HG03565 (cell line): ENCODE data around the gene ZFP14.
A peak's percentile ranks its signal among the peaks of the same experiment; 100 is the strongest.

ENCODE experiments used
- ATAC-seq: cut with Tn5 transposase; IDR thresholded peaks from one replicate; pipeline ENCODE4 v1.9.1; 2021; ENCODE audit warnings: mild to moderate bottlenecking, moderate library complexity; ENCODE audit not compliant: unreplicated experiment

The ZFP14 gene

DNA sequence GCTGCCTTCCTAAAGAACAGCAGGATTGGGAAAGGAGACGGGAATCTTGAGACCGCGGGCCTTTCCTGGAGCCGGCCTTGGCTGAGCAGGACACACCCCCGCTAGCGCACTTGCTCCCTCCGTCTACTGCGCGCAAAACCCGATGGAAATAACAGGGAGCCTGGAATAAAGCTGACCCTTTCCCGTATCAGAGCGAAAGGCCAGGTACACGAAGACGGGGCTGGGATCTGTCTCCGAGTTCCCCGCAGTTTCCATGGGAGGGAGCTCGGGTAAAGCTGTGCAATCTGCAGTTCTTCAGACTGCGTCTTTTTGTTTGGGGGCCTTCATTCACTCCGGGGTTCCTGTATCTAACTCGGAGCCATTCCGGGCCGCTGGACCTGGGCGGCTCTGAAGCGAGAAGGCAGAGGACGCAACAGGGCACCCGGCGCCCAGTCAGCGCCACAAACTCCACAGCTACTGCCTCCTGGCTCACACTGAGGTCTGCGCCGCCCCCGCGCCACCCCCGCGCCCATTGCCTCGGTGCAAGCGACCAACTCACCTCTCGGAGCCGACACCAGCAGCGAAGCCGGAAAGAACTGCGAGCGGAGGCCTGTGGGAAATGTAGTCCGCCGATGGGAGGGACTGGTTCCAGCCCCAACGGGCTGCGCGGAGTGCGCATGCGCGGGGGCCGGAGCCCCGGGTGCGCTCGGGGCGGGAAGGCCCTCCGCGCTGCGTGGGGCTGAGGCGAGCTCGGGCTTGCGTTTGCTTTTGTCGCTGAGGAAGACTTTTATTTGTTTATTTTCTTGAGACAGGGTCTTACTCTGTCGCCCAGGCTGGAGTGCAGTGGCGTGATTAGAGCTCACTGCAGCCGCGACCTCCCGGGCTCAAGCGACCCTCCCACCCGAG is at the start of gene ZFP14:
Gene ZFP14, minus strand, starts transcription at position 577 of the 885 bp plus-strand sequence. CDS start 11,309 bp downstream, outside the sequence.
- ATAC-seq, result peak; percentile 85

DNA sequence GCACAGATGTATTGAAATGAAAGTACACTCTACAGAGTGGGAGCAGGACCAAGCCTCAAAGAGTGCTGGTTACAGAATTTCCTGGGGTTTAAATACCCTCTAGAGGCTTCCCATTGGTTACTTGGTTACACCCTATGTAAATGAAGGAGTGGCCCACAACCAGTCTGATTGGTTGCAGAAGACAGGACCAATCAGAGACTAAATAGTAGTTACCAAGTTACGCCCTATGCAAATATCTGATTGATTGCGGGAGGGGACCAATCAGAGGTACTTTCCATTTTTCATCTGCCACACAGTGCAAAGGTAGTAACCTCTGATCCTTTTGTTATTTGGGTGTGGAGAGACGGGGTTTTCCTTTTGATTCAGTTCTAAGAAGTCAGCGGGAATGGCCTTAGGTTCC is 44.9 kb upstream of the ZFP14 start:
- ATAC-seq, result no peak

DNA sequence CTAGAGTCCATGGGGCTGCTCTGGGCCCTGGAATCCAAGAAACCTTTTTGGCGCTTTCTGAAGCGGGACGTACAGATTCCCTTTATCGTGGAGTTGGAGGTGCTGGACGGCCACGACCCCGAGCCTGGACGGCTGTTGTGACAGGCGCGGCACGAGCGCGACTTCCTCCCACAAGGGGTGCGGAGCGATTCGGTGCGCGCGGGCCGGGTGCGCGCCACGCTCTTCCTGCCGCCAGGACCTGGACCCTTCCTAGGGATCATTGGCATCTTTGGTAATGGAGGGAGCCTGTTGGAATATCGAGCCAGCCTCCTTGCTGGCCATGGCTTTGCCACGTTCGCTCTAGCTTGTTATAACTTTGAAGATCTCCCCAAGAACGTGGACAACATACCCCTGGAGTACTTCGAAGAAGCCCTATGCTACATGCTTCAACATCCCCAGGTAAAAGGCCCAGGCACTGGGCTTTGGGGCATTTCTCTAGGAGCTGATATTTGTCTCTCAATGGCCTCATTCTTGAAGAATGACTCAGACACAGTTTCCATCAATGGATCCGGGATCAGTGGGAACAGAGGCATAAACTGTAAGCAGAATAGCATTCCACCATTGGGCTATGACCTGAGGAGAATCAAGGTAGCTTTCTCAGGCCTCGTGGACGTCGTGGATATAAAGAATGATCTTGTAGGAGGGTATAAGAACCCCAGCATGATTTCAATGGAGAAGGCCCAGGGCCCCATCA is 42.9 kb upstream of the ZFP14 start:
- ATAC-seq, result no peak

DNA sequence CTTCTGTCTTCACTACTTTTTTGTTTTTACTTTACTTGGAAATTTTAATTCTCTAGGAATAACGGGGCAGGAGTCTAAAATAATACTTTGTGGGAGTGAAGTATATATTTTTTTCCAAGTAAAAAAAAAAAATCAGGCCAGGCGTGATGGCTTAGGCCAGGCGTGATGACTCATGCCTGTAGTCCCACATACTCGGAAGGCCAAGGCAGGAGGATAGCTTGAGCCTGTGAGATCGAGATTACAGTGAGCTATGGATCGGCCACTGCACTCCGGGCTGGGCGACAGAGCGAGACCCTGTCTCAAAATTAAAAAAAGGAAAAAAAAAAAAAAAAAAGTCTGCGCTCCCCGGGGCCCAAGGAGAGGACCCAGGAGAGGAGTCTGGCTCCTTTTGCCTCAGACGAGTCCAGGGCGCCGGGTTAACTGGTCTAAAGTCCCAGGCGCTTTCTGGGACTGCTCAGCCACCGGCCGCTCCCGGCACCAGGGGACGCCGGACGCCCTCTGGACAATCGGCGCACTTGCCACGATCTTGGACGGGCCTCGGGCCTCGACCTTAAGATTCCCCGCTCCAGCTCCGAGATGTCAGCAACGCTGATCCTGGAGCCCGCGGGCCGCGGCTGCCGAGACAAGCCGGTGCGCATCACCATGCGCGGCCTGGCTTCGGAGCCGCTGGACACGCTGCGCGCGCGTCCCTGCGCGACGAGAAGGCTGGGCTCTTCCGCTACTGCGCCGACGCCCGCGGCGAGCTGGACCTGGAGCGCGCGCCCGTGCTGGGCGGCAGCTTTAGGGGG is 42.2 kb upstream of the ZFP14 start:
- ATAC-seq, result no peak

DNA sequence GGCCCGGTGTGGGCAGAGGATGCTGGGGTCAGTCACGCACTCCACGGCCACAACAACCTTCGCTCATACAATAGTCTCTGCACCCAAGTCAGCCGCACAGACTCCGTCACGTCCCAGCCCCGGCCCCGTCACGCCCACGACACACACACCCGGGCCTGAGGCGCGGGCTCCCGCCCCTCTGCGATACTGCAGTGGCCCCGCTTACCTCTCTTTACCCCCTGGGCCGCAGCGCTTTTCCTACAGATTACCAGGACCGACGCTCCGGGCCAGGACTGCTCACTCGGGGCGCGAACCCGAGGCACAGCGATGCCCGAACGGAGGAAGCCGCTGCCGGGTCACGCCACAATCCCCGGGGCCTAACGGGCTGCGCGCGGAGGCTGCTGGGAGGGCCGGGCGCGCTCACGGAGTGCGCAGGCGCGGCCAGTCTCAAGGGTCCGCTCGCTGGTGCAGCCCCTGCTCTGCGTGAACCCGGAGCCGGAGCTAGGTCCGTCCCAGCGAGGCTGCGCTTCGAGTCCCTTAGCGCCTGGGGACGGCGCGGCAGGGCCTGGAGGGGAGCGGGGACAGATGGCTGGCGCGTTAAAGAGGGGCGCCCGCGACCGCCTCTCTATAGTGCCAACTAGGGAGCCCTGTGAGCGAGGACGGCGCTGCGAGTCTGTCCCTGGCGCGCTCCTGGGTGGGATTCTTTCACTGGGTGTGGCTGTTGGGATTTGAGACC is 39.4 kb upstream of the ZFP14 start, which contains the start of gene ZFP82:
Gene ZFP82, minus strand, starts transcription at position 358 of the 715 bp plus-strand sequence. CDS start 8,855 bp downstream, outside the sequence.
- peak; percentile 89 for ATAC-seq

DNA sequence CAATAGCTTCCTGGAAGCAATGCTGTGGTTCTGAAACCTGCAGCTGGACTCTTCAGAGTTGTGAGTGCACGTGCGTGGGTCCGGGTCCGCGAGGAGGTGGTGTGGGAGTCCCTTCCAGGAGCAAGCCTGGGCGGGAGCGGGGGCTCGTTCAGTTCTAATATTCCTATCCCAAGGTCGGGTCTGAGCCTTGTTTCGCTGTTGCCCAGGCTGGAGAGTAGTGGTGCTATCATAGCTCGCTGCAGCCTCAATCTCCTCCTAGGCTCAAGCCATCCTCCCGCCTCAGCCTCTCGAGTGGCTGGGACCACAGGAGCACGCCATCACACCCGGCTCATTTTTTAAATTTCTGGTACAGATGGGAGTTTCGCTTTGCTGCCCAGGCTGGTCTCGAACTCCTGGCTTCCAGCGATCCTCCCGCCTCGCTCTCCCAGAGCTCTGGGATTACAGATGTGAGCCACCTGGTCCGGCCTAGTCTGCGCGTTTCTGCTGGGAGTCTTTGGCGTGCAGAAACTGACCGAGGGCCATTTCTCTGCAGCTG is 38.8 kb upstream of the ZFP14 start:
- ATAC-seq, result no peak

DNA sequence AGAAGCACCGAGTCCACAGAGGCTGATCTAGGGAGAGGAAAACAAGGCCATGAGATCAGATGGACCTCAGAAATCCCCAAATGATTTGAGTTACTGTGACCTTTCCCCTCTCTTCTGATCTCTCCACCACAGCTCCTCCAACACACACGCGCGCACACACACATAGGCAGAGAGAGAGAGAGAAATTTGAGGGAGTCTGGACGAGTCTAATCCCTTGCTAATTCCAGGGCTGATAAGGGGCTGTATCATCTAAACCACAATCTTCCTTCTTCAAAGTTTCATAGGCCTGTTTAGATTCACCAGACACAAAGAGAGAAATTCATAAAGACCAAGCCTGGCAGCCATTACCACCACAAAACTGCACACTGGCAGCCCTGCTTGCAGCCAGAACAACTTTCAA is 30.8 kb upstream of the ZFP14 start:
- ATAC-seq, result no peak

DNA sequence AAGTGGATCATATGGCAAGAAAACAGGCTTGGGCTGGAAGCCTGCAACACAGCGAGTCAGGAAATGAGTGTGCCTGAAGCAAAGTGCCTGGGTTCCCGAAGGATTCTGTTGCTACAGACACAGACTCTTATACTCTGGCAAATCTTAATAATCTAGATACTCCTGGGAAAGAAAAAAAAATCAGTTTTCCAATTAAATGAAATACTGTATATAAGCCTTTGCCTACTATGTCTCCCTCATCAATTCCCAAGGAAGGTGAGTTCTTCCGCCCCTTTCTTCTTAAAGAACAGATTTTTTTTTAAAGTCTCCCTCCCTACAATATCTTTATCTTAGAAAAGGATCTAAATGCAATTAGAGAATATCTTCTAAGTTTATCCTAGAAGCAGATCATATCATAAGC is 29.1 kb upstream of the ZFP14 start:
- ATAC-seq, result no peak

DNA sequence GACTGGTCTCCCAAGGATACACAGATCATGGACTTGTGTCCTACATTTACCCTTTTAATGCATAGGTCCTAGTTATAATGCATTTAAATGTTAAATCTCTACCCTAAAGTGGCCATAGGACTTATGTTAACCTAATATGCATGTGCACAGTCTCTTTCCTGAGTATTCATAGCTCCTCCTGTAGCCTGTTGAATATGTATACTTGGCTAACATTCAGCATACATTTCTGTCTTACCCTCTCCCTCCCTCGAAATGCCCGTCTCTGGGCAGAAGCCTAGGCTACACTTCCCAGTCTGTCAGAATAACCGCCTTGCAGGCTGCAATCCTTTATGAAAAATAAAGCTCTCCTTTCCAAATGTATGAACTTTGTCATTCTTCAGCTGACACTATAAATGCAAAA is 25.5 kb upstream of the ZFP14 start:
- no peak for ATAC-seq

DNA sequence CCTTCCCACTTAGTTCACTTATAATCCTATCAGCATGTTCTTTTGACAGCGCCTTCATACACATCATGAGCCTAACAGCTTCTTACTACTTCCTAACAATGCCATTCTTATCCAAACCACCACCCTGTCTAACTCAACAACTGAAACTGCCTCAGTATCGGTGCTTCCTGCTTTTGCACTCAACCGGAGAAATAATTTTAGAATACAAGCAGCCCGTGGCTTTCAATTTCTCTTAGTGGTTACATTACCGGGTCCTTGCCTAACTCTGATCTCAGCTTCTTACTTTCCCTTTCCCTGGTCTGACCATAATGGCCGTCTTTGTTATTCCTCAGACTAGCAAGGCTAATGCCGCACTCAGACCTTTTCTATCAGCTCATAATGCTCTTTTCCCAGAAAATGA is 22.5 kb upstream of the ZFP14 start:
- ATAC-seq, result no peak

DNA sequence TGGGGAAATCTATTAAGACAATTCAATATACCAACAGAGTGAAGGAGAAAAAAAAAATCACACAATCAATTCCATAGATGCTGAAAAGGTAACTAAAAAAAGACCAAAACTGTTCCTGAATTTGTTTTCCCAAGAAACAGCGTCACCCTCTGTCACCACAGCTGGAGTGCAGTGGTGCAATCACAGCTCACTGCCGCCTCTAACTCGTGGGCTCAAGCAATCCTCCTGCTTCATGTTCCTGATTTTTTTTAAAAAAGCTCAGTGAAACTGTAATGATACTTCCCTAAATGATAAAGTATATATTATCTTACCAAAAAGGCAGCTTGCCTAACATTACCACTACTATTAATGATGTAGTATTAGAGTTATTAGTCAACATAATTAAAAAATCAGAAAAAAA is 19.6 kb upstream of the ZFP14 start:
- ATAC-seq, result no peak

DNA sequence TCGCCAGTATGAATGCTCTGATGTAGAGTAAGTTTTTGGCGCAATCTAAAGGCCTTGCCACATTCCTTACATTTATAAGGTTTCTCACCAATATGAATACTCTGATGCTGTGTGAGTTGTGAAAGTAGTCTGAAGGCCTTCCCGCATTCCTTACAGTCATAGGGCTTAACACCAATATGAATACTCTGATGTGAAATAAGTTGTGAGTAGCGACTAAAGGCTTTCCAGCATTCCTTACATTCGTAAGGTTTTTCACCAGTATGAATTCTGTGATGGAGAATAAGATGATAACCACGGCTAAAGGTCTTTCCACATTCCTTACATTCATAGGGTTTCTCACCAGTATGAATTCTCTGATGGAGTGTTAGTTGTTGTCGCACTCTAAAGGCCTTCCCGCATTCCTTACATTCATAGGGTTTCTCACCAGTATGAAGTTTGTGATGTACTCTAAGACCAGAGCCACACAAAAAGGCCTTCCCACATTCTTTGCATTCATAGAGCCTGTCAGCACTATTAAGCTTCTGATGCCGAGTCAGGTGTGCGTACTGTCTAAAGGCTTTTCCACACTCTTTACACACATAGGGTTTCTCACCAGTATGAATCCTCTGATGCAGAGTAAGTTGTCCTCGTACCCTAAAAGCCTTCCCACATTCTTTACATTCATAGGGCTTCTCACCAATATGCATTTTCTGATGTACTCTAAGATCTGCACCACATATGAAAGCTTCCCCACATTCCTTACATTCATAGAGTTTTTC is 14.1 kb upstream of the ZFP14 start:
- ATAC-seq, result no peak

DNA sequence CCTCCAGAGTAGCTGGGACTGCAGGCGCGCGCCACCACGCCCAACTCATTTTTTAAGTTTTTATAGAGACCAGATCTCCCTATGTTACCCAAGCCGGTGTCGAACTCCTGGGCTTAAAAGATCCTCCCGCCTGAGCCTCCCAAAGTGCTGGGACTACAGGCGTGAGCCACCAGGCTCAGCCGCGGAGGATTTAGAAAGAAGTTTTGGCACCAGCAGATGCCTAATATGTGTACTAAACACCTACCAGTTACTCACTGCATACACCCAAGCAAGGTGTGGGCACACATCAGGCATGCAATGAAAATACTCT is 464 bp upstream of the ZFP14 start:
- no peak for ATAC-seq

DNA sequence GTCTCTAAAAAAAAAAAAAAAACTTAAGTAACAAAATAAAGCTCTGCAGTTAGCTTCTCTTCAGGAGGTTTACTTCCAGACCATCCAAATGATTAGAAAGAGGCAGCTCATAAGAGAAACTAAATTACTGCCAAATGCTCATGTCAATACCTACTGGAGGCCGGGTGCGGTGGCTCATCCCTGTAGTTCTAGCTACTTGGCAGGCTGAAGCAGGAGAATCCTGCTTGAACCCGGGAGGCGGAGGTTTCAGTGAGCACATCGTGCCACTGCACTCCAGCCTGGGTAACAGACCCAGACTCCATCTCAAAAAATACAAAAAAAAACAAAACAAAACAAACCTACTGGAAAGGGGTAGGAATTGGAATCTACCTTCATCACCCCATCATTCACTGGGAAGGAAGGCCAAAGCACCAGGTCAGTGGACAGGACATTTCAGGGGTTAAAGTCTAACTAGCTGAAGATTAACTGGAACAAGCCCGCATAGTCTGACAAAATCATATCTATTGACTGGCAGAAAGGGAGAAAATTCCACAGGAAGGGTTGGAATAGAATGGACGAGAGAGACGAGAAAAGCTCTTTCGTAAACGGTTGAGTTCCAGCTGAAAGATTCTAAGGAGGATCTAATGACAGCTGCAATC is 1.3 kb downstream of the ZFP14 start:
- ATAC-seq, result no peak

DNA sequence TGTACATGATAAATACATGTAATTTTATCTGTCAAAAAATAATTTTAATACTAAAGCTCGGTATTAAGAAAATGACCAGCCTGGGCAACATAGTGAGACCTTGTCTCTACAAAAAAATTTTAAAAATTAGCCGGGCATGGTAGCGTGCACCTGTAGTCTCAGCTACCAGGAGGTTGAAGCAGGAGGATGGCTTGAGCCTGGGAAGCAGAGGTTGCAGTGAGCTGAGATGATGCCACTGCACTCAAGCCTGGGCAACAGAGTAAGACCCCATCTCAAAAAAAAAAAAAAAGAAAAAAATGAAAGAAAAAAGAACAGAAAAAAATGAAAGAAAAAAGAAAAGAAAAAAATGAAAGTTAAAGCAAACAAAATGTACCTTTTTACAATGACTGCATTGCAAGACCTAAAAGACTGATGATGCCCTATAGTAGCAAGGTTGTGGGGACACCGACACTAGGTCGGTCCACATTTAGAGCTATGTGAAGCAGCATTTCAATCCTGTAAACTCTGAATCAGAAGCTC is 5.3 kb downstream of the ZFP14 start:
- no peak for ATAC-seq

DNA sequence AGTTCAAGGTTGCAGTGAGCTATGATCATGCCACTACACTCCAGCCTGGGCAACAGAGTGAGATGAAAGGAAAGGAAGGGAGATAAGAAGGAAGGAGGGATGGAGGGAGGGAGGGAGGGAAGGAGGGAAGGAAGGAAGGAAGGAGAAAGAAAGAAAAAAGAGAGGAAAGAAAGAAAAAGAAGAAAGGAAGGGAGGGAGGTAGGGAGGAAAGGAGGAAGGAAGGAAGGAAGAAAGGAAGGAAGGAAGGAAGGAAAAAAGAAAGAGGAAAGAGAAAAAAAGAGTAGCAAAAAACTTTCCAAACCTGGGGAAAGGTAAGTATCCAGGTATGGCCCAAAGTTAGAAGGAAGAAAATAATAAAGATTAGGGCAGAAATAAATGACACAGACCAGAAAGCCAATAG is 7.1 kb downstream of the ZFP14 start:
- no peak for ATAC-seq

DNA sequence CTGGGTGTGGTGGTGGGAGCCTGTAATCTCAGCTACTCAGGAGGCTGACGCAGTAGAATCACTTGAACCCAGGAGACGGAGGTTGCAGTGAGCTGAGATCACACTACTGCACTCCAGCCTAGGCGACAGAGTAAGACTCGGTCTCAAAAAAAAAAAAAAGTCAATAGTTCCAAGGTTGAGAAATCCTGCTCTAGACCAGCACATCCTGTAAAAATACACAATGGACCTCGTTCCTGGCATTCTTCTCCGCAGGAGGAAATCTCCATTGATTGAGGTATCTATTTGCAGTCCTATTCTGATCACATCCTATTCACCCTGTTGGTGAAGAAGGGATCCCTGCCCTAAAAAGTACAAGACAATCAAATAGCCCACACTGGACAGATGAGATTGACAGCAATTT is 15.2 kb downstream of the ZFP14 start:
- no peak for ATAC-seq

DNA sequence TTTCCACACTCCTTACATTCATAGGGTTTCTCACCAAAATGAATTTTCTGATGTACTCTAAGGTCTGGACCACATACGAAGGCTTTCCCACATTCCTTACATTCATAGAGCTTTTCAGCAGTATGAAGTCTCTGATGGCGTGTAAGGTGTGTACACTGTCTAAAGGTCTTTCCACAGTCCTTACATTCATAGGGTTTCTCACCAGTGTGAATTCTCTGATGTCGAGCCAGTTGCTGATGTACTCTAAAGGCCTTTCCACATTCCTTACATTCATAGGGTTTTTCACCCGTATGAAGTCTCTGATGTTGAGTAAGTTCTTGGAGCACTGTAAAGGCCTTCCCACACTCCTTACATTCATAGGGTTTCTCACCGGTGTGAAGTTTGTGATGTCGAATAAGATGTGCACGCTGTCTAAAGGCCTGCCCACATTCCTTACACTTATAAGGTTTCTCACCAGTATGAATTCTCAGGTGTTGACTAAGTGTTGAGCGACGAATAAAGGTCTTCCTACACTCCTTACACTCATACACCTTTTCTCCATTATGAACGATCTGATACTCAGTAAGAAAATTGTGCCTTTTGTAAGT is 38.1 kb downstream of the ZFP14 start:
- no peak for ATAC-seq
